Endothelial cell (in vitro differentiated cells): Measurements from ENCODE around the gene VEGFB. TPM values are rescaled to one million over a fixed set of nuclear protein-coding genes. Genes with fewer than 3 reads are reported as not detected.

ENCODE experiments used
- DNase-seq: peaks from one replicate; pipeline ENCODE4 v3.0.0; 2021; ENCODE audit warnings: low spot score
- H3K27ac Mint-ChIP-seq: one replicate; pipeline ENCODE4 v1.8.0; 2021; ENCODE audit warnings: mixed read lengths, inconsistent platforms; ENCODE audit not compliant: unreplicated experiment
- H3K27me3 Mint-ChIP-seq: one replicate; pipeline ENCODE4 v1.8.0; 2021; ENCODE audit warnings: mild to moderate bottlenecking, moderate library complexity, mixed read lengths, inconsistent platforms; ENCODE audit not compliant: unreplicated experiment
- H3K36me3 Mint-ChIP-seq: one replicate; pipeline ENCODE4 v1.8.0; 2021; ENCODE audit warnings: mild to moderate bottlenecking, low read depth, mixed read lengths, inconsistent platforms; ENCODE audit not compliant: unreplicated experiment
- H3K4me1 Mint-ChIP-seq: one replicate; pipeline ENCODE4 v1.8.0; 2021; ENCODE audit warnings: mild to moderate bottlenecking, mixed read lengths, inconsistent platforms; ENCODE audit not compliant: unreplicated experiment
- H3K4me3 Mint-ChIP-seq: one replicate; pipeline ENCODE4 v1.8.0; 2021; ENCODE audit warnings: mild to moderate bottlenecking, mixed read lengths, inconsistent platforms; ENCODE audit not compliant: unreplicated experiment
- H3K9me3 Mint-ChIP-seq: one replicate; pipeline ENCODE4 v1.8.0; 2021; ENCODE audit warnings: mixed read lengths, inconsistent platforms; ENCODE audit not compliant: unreplicated experiment
- CTCF ChIP-seq: fragments of 200-600 bp; sonication (generic); IDR thresholded peaks from one replicate; pipeline ENCODE4 v1.5.0; 2021; ENCODE audit warnings: antibody characterized with exemption; ENCODE audit not compliant: unreplicated experiment
- total RNA-seq: library from RNA; stranded (reverse); fragmentation: NEBNext Ultra II Directional; extraction: Animal tissue kit (Norgen Biotek cat#: 25700); gene quantifications from one replicate; pipeline ENCODE4 v1.2.1, GENCODE V29; 2021; ENCODE audit not compliant: unreplicated experiment

Gene VEGFB
- total RNA-seq, 1 donor from 2014 or later: 11.5 TPM

GRCh38 chr11:64192434-64192833, 42.0 kb upstream of the VEGFB start:
- no peak for DNase-seq
- peaks cover 33% of the 10 kb centered on the region for H3K36me3 Mint-ChIP-seq
- no peak overlapping the region for H3K27ac Mint-ChIP-seq
- peaks cover 3% of the 10 kb centered on the region for H3K4me1 Mint-ChIP-seq
- no peak overlapping the region for H3K4me3 Mint-ChIP-seq
- TF ChIP-seq CTCF: no peak
- peaks cover 2% of the 10 kb centered on the region for H3K27me3 Mint-ChIP-seq
- H3K9me3 Mint-ChIP-seq: no peaks in the 10 kb centered on the region

DNA sequence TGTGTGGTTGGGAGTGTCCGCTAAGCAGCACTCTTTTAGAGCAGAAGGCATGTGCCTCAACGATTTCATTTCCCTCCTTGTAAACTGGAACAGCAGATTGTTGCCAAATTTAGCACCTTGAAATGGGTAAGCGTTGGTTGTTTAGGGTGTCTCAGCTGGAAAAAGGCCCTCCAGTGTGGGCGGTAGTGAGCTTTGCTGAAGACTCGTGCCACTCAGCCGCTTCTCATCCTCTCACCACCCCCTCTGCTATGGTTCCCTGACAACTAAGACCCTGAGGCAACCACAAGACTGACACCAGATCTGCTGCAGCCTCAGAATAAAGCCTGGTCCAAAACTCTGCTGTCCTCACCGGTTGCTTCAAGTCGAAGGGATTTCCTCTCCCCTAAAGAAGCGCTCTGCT, 37.8 kb upstream of the VEGFB start:
- H3K36me3 Mint-ChIP-seq: peaks cover 49% of the 10 kb centered on the region
- DNase-seq: no peak
- no peaks in the 10 kb centered on the region for H3K4me1 Mint-ChIP-seq
- H3K9me3 Mint-ChIP-seq: no peaks in the 10 kb centered on the region
- no peak overlapping the region for H3K27ac Mint-ChIP-seq
- no peak for TF ChIP-seq CTCF
- H3K27me3 Mint-ChIP-seq: peaks cover 3% of the 10 kb centered on the region
- H3K4me3 Mint-ChIP-seq: no peak overlapping the region

- Mint-ChIP-seq H3K36me3 (peaks cover 54% of the 10 kb centered on the region), H3K4me1 (peaks cover 4% of the 10 kb centered on the region), H3K27ac (no peak overlapping the region), H3K4me3 (no peak overlapping the region), H3K9me3 (no peaks in the 10 kb centered on the region), H3K27me3 (peaks cover 7% of the 10 kb centered on the region)
- TF ChIP-seq CTCF: no peak
- DNase-seq: no peak
Observed at GRCh38 chr11:64198511-64198910, 35.9 kb upstream of the VEGFB start.

DNA sequence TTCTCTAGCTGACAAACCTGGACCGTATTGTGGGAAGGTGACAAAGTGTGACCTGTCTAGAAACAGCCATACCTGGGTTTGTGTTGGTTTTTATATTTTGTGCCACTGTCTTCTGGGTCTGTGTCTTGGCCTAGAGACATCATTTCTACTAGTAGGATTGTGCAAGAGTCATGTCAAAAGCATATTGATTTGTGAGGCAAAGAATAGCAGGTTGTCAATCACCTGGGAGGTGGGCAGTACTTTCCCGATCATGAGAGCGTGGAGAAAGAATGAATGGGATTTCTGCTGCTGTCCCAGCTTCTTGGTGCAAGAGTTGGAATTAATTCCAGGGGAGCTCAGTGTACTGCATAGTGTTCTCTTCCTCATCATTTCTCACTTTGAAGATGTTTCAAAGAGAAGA, 32.8 kb upstream of the VEGFB start:
- peak overlapping the region; percentile 63 for H3K4me3 Mint-ChIP-seq
- no peaks in the 10 kb centered on the region for H3K9me3 Mint-ChIP-seq
- no peak for TF ChIP-seq CTCF
- H3K4me1 Mint-ChIP-seq: peaks cover 23% of the 10 kb centered on the region
- no peak for DNase-seq
- peaks cover 44% of the 10 kb centered on the region for H3K36me3 Mint-ChIP-seq
- H3K27me3 Mint-ChIP-seq: peaks cover 9% of the 10 kb centered on the region
- H3K27ac Mint-ChIP-seq: no peak overlapping the region

DNA sequence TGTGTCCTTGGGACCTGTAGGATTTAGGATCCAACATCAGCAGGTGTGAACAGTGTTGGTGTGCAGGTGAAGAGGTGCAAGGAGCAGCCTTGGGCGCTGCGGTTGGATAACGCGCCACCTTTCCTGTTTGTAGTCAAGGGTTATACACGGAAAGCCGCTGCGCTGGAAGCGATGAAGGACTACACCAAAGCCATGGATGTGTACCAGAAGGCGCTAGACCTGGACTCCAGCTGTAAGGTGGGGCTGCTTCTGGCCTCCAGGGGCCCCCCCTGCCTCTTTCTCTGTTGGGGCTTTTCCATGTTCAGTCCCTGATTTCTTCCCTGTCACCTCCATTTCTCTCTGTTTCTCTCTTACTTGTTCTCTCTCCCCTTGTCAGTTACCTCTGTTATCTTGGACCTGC, 31.4 kb upstream of the VEGFB start:
- Mint-ChIP-seq H3K4me3 (peak overlapping the region; percentile 78), H3K27me3 (peaks cover 8% of the 10 kb centered on the region), H3K36me3 (peaks cover 35% of the 10 kb centered on the region), H3K27ac (no peak overlapping the region), H3K4me1 (peaks cover 33% of the 10 kb centered on the region), H3K9me3 (no peaks in the 10 kb centered on the region)
- DNase-seq: no peak
- no peak for TF ChIP-seq CTCF
